Heart right ventricle (tissue), 16 donors: Measurements from ENCODE around the gene SH3TC1. TPM values are rescaled to one million over a fixed set of nuclear protein-coding genes. Genes with fewer than 3 reads are reported as not detected.

Experiments used
- ATAC-seq, 8 donors: fragments of 200-7000 bp; cut with Tn5 transposase; one replicate each; pipeline ENCODE4 v1.9.1; 2020; ENCODE audit warnings: mild to moderate bottlenecking in 8 of 8, moderate library complexity in 8 of 8, moderate number of reproducible peaks in 1 of 8
- DNase-seq, 2 donors: peaks; one replicate each; pipeline ENCODE4 v3.0.0-alpha.2; 2020
- H3K27ac ChIP-seq, 10 donors: fragments of 200-600 bp; sonication (generic) in 2 of 10; one replicate each; pipeline versions ENCODE4 v1.5.0 to v1.8.0; 2020 to 2022; ENCODE audit warnings: mild to moderate bottlenecking in 3 of 10
- H3K27me3 ChIP-seq, 7 donors: fragments of 200-600 bp; one replicate each; pipeline ENCODE4 v1.8.0; 2021 to 2022; ENCODE audit warnings: mild to moderate bottlenecking in 2 of 7
- H3K36me3 ChIP-seq, 9 donors: fragments of 200-600 bp; sonication (generic) in 1 of 9; one replicate each; pipeline versions ENCODE4 v1.5.0 to v1.8.0; 2020 to 2022; ENCODE audit warnings: mild to moderate bottlenecking in 2 of 9
- H3K4me1 ChIP-seq, 9 donors: fragments of 200-600 bp; sonication (generic) in 1 of 9; one replicate each; pipeline versions ENCODE4 v1.5.0 to v1.8.0; 2020 to 2022; ENCODE audit warnings: mild to moderate bottlenecking in 4 of 9
- H3K4me3 ChIP-seq, 10 donors: fragments of 200-600 bp; sonication (generic) in 2 of 10; one replicate each; pipeline versions ENCODE4 v1.5.0 to v1.8.0; 2020 to 2022; ENCODE audit warnings: mild to moderate bottlenecking in 7 of 10, moderate library complexity in 2 of 10
- H3K9me3 ChIP-seq, 11 donors: fragments of 200-600 bp in 10 of 11; sonication (generic) in 2 of 11; one replicate each; pipeline versions ENCODE4 v1.5.0 to v1.8.0; 2013 to 2022; ENCODE audit warnings: mild to moderate bottlenecking in 2 of 11, control low read depth in 1 of 11, moderate library complexity in 1 of 11
- WGBS, 2 donors: extraction: QIAGEN DNeasy Blood & Tissue Kit; methylation state at CpG; one replicate each; pipeline ENCODE4 v1.1.7; 2013; ENCODE audit warnings: inconsistent platforms in 1 of 2; 5-methylcytosine and 5-hydroxymethylcytosine counted together
- intact Hi-C, 10 donors: fragments of 100-400 bp; cut with DNase I; formaldehyde crosslinking; loops; one replicate each; pipeline versions ENCODE4 v1.11.1 to v1.14.2; 2022
- polyA plus RNA-seq, 2 donors: library from polyadenylated mRNA; stranded (reverse); fragments of 200-250 nt; gene quantifications; one replicate each; pipeline ENCODE4 v1.2.3, GENCODE V29; 2013
- total RNA-seq, 10 donors: library from RNA; stranded (reverse); fragmentation: NEBNext Ultra II Directional in 3 of 10; extraction: Animal tissue kit (Norgen Biotek cat#: 25700) in 3 of 10; gene quantifications; one replicate each; pipeline versions ENCODE4 v1.2.1 to v1.2.4, GENCODE V29; 2021 to 2023
- TF ChIP-seq, protein P1 (sequence below), 9 donors: fragments of 200-600 bp; sonication (generic) in 2 of 9; IDR thresholded peaks; one replicate each; pipeline versions ENCODE4 v1.5.0 to v1.8.0; 2021 to 2022; ENCODE audit warnings: antibody characterized with exemption in 9 of 9, mild to moderate bottlenecking in 5 of 9, moderate library complexity in 1 of 9
- donor health status: Arrhythmogenic right ventricular cardiomyopathy.
- donor health status: ischemic (EF 13 %, LVEDD 7.1; RV severe dilation, severe dysfunction).
- donor health status: healthy with polysubstance abuse.
- donor health status: DM: no; HTN: yes; CAD: no.
- donor health status: DM: no; HTN: no; CAD: no.
- donor health status: ischemic (EF 25% LVEDD 6.9; RV normal size, moderate dysfunction).
- donor health status: ischemic (EF 25% LVEDD 5.7; RV mildly dilated, moderate dysfunction).
- donor health status: healthy.
- donor health status: DM: yes; HTN: yes; CAD: no.
- donor health status: Ischemic cardiomyopathy.
- donor health status: ischemic (EF 35%, LVEDD 5.7; RV mildly dilated, moderate dysfunction).
- donor health status: nonischemic (EF 11% LVEDD 7.7; RV severe dilation, severe dysfunction).
- donor health status: DM: yes; HTN: yes; CAD: no.
- donor health status: PGD.
- donor health status: ischemic (EF 29% LVEDD 5.4; RV normal size, mild dysfunction).
- donor health status: nonischemic (EF 23%, LVEDD 6.1; RV moderate dilation, normal function).

SH3TC1 gene
- total and polyA plus RNA-seq, 12 donors, result 7.4 to 22.8 (median 11.2) TPM

- intact Hi-C loops, result no loop called here
- ATAC-seq (no peak), DNase-seq (peak in 1 of 2 donors; percentile 6)
- Histone ChIP-seq H3K9me3 (no peaks in the 10 kb centered on the region), H3K36me3 (no peaks in the 10 kb centered on the region), H3K4me3 (no peak overlapping the region), H3K4me1 (peaks cover 1 to 8% (median 6%) of the 10 kb centered on the region in 9 donors), H3K27ac (no peak overlapping the region), H3K27me3 (no peaks in the 10 kb centered on the region)
- TF ChIP-seq, protein P1, sequence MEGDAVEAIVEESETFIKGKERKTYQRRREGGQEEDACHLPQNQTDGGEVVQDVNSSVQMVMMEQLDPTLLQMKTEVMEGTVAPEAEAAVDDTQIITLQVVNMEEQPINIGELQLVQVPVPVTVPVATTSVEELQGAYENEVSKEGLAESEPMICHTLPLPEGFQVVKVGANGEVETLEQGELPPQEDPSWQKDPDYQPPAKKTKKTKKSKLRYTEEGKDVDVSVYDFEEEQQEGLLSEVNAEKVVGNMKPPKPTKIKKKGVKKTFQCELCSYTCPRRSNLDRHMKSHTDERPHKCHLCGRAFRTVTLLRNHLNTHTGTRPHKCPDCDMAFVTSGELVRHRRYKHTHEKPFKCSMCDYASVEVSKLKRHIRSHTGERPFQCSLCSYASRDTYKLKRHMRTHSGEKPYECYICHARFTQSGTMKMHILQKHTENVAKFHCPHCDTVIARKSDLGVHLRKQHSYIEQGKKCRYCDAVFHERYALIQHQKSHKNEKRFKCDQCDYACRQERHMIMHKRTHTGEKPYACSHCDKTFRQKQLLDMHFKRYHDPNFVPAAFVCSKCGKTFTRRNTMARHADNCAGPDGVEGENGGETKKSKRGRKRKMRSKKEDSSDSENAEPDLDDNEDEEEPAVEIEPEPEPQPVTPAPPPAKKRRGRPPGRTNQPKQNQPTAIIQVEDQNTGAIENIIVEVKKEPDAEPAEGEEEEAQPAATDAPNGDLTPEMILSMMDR (IDR thresholded peaks at IDR 0.05), result no peak
- 84 to 89% methylated on average over 23 of the region's 23 CpGs for WGBS, 2 donors
Measured at GRCh38 chr4:8252301-8253173, 53.4 kb downstream of the SH3TC1 start.

GRCh38 chr4:8254076-8254475 lies 55.0 kb downstream of the SH3TC1 start:
- H3K36me3 ChIP-seq, result no peaks in the 10 kb centered on the region
- 90 to 94% methylated on average over 6 of the region's 6 CpGs for WGBS, 2 donors
- H3K27me3 ChIP-seq, result no peaks in the 10 kb centered on the region
- H3K27ac ChIP-seq, result no peak overlapping the region
- no peak overlapping the region for H3K4me3 ChIP-seq
- H3K4me1 ChIP-seq, result no peaks in the 10 kb centered on the region
- no peaks in the 10 kb centered on the region for H3K9me3 ChIP-seq
- TF ChIP-seq, protein P1 (IDR thresholded peaks at IDR 0.05), result no peak
- DNase-seq (no peak), ATAC-seq (no peak)
- intact Hi-C loops, result no loop called here

DNA sequence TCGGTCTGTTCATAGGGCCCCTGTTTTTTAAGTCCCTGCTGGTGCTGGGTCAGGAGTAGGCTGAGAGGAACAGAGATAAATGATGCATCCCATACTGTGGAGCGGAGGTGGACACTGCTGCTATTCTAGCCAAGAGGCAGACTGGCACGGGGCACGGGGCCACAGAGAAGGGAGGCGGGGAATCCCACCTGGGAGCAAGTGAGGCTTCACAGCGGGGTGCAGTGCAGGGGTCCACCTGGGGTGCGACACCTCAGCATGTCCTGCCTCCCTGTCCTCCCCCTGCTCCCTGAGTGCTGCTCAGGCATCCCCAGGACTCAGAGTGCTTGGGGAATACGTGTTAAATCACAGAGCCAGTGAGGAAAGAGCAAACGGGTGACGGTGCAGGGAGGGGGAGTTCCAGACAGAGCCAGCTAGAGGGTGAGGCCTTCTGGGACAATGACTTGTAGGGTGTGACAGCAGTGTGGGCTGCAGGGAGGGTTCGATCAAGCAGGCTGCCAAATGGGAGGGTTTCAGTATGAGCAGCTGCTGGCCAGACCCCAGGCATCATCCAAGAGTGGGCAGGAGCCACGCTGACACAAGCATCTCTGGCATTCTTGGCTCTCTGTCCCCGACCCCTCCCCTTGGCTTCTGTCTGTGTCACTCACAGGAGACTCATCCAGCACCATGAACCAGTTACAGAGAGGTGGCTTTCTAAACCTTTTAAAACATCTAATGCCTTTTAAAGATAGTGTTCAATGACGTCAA lies 56.8 kb downstream of the SH3TC1 start:
- no peaks in the 10 kb centered on the region for H3K36me3 ChIP-seq
- TF ChIP-seq, protein P1 (IDR thresholded peaks at IDR 0.05), result no peak
- peaks cover 0 to 7% (median 0%) of the 10 kb centered on the region in 9 donors for H3K4me1 ChIP-seq
- peak in 6 of 8 donors; percentile 25 to 75 (median 51) for ATAC-seq
- no peak overlapping the region for H3K27ac ChIP-seq
- intact Hi-C loops, result no loop called here
- H3K4me3 ChIP-seq, result no peak overlapping the region
- 67% methylated on average over 14 of the region's 14 CpGs for WGBS, 2 donors
- DNase-seq, result peak in 1 of 2 donors; percentile 35
- no peaks in the 10 kb centered on the region for H3K27me3 ChIP-seq
- H3K9me3 ChIP-seq, result no peaks in the 10 kb centered on the region

GRCh38 chr4:8257854-8258253 lies 58.8 kb downstream of the SH3TC1 start:
- no peaks in the 10 kb centered on the region for H3K27me3 ChIP-seq
- no peak overlapping the region for H3K27ac ChIP-seq
- peaks cover 0 to 20% (median 0%) of the 10 kb centered on the region in 9 donors for H3K4me1 ChIP-seq
- intact Hi-C loops, result no loop called here
- H3K36me3 ChIP-seq, result no peaks in the 10 kb centered on the region
- no peak overlapping the region for H3K4me3 ChIP-seq
- DNase-seq (no peak), ATAC-seq (no peak)
- 64 to 65% methylated on average over 4 of the region's 4 CpGs for WGBS, 2 donors
- TF ChIP-seq, protein P1 (IDR thresholded peaks at IDR 0.05), result no peak
- no peaks in the 10 kb centered on the region for H3K9me3 ChIP-seq
